ENCODE data around the gene TENM4.

The TENM4 gene

GRCh38 chr11:78825591-78826020 lies 615.2 kb downstream of the TENM4 start:
- no peak for DNase-seq

- DNase-seq, result no peak
These were observed 617.2 kb downstream of the TENM4 start for GRCh38 chr11:78823588-78823987.

- no peak for DNase-seq
These were observed 617.9 kb downstream of the TENM4 start for GRCh38 chr11:78822931-78823423.

GRCh38 chr11:78821371-78822306 lies 619.2 kb downstream of the TENM4 start:
- no peak for DNase-seq

GRCh38 chr11:78820741-78821140 lies 620.1 kb downstream of the TENM4 start:
- no peak for DNase-seq

GRCh38 chr11:78818201-78818600 lies 622.6 kb downstream of the TENM4 start:
- DNase-seq, result no peak

GRCh38 chr11:78815831-78816230 lies 625.0 kb downstream of the TENM4 start:
- no peak for DNase-seq

GRCh38 chr11:78812513-78813293 lies 628.1 kb downstream of the TENM4 start:
- no peak for DNase-seq

- DNase-seq, result no peak
These were observed 630.2 kb downstream of the TENM4 start for GRCh38 chr11:78810559-78811009.

GRCh38 chr11:78809931-78810541 lies 630.8 kb downstream of the TENM4 start:
- no peak for DNase-seq

GRCh38 chr11:78808923-78809322 lies 631.9 kb downstream of the TENM4 start:
- DNase-seq, result no peak

- DNase-seq, result no peak
These were observed 633.5 kb downstream of the TENM4 start for GRCh38 chr11:78807351-78807750.

- no peak for DNase-seq
These were observed 634.4 kb downstream of the TENM4 start for GRCh38 chr11:78806214-78807004.

GRCh38 chr11:78804991-78805390 lies 635.8 kb downstream of the TENM4 start:
- no peak for DNase-seq

- DNase-seq, result no peak
These were observed 636.8 kb downstream of the TENM4 start for GRCh38 chr11:78803995-78804394.

GRCh38 chr11:78802058-78802761 lies 638.6 kb downstream of the TENM4 start:
- no peak for DNase-seq

- DNase-seq, result no peak
These were observed 639.5 kb downstream of the TENM4 start for GRCh38 chr11:78801161-78801884.

- no peak for DNase-seq
These were observed 640.1 kb downstream of the TENM4 start for GRCh38 chr11:78800756-78801155.

- peak in 1 of 2 experiments; percentile 15 for DNase-seq
These were observed 640.6 kb downstream of the TENM4 start for GRCh38 chr11:78800096-78800690.

GRCh38 chr11:78798663-78799062 lies 642.2 kb downstream of the TENM4 start:
- DNase-seq, result no peak

Data from NCI-H187 (cell line).